HL-60/S4 treated with phorbol 12-myristate 13-acetate at 8.2 ng/mL for 4 days and 3 days (cell line): ENCODE results near the gene ARHGAP9.

Experiments used
- in situ Hi-C: fragments of 300-500 bp; cut with MboI; formaldehyde crosslinking; loops from 2 replicates; pipeline ENCODE4 v1.15.0; 2022; ENCODE audit warnings: low sequenced_read_pairs

The ARHGAP9 gene

DNA sequence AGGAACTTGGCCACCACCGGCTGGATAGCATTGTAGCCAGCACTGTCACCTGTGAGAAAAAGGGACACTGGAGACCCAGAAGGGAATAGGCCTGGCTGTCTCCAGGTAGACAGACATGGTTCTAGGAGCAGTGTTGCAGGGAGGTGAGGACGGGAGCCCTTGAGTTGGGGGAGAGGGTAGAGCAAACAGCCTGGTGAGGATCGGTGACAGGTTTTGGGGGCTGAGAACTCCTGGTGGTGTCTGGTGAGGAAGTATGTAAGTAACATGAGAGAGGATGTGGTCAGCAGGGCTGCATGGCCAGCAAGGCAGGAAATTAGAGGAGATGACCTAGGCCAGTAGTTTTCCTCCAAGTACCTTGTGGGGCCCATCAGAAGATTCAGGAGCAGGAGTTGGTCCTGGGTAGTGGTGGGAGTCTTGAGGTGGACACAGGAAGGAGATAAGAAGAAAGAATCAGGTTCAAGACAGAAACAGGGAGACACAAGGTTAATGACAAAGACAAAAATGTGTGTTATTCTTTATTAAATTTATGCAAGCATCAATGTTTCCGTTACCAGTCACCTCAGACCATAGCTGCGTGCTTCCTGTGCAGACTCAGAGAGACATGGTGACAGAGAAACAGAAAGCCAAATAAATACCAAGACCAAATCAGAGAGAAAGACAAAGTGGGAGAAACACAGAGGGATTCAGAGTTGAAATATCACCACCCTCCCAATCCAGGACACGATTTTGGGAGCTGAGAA, at the start of gene ARHGAP9:
TSS of gene ARHGAP9 (minus strand) at position 491 of the 740 bp plus-strand sequence. CDS start at position 31, 460 bp downstream.
- in situ Hi-C loops = no loop called here

DNA sequence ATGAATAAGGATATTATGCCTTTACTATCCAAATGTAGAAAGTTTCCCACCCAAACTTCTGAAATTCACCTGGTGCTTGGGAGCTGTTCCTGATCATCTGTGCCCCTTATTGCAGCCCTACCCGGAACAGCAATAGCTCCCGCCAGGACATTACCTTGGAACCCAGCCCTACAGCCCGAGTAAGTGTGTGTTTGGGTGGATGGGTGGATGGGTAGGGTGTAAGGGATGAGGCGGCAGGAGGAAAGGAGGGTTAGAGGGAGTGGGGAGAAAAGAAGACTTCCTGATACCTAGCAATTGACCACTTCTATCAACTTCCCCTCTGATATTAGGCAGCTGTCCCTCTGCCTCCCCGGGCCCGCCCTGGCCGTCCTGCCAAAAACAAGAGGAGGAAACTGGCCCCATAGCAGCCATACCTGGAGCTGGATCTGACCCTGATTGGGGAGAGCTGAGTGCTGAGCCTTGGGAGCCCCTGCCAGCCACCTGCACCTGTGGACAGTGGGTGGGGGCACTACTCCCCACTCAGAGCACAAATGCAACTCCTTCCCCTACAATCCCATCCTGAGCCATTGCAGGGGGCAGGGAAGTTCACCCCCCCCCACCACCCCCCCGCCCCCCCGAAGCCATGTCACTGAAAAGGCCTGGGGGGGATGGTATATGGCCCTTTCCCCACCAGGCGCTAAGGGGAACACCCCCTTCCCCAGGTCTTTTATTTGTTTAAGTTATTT, 49.3 kb upstream of the ARHGAP9 start:
- in situ Hi-C loops = no loop called here

DNA sequence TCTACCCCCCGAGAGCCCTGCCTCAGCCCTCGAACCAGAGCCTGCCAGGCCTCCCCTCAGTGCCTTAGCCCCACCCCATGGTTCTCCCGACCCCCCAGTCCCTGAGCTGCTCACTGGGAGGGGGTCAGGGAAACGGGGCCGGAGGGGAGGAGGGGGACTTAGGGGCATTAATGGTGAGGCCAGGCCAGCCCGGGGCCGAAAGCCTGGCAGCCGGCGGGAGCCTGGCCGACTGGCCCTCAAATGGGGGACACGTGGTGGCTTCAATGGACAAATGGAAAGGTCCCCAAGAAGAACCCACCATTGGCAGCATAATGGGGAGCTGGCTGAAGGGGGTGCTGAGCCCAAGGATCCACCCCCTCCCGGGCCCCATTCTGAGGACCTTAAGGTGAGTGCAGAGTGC, 48.5 kb upstream of the ARHGAP9 start:
- in situ Hi-C loops = no loop called here

DNA sequence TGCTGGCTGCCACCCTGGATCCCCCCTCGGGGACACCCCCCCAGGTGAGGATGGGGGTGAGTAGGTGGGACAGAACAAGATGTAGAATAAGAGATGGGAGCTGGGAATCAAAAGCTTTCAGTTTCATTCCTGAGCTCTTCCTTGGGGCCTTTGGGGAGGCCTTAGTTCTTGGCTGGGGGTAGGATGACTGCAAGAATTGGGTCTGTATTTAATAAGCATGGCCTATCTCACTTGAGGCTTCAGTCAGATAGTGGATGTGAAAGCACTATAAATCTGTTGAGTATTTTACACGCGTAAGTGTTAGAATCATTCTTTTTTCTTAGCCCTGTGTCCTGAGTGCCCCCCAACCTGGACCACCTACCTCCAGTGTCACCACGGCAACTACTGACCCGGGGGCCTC, 47.5 kb upstream of the ARHGAP9 start:
- in situ Hi-C loops = no loop called here

DNA sequence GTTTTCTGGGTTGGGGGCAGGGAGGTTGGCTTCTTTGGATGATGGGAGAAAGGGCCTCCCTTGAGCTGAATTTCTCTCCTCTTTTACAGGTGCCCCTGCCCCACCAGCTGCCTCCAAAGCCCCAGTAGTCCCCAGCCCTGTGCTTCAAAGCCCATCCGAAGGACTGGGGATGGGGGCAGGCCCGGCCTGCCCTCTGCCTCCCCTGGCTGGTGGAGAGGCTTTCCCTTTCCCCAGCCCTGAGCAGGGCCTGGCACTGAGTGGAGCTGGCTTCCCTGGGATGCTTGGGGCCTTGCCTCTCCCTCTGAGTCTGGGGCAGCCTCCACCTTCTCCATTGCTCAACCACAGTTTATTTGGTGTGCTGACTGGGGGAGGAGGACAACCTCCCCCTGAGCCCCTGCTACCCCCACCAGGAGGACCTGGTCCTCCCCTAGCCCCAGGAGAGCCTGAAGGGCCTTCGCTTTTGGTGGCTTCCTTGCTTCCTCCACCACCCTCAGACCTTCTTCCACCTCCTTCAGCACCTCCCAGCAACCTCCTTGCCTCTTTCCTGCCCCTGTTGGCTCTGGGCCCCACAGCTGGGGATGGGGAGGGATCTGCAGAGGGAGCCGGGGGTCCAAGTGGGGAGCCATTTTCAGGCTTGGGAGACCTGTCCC, 46.9 kb upstream of the ARHGAP9 start:
- in situ Hi-C loops = no loop called here

DNA sequence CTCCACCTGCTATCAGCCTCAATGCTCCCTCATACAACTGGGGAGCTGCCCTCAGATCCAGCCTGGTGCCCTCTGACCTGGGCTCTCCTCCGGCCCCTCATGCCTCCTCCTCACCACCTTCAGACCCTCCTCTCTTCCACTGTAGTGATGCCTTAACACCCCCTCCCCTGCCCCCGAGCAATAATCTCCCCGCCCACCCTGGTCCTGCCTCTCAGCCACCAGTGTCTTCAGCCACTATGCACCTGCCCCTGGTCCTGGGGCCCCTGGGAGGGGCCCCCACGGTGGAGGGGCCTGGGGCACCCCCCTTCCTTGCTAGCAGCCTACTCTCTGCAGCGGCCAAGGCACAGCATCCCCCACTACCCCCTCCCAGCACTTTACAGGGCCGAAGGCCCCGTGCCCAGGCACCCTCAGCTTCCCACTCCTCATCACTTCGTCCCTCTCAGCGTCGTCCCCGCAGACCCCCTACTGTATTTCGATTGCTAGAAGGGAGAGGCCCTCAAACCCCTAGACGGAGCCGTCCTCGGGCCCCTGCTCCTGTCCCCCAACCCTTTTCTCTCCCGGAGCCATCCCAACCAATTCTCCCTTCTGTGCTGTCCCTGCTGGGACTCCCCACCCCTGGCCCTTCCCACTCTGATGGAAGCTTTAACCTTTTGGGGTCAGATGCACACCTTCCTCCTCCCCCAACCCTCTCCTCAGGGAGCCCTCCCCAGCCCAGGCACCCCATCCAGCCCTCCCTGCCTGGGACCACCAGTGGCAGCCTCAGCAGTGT, 46.1 kb upstream of the ARHGAP9 start:
- in situ Hi-C loops = no loop called here

DNA sequence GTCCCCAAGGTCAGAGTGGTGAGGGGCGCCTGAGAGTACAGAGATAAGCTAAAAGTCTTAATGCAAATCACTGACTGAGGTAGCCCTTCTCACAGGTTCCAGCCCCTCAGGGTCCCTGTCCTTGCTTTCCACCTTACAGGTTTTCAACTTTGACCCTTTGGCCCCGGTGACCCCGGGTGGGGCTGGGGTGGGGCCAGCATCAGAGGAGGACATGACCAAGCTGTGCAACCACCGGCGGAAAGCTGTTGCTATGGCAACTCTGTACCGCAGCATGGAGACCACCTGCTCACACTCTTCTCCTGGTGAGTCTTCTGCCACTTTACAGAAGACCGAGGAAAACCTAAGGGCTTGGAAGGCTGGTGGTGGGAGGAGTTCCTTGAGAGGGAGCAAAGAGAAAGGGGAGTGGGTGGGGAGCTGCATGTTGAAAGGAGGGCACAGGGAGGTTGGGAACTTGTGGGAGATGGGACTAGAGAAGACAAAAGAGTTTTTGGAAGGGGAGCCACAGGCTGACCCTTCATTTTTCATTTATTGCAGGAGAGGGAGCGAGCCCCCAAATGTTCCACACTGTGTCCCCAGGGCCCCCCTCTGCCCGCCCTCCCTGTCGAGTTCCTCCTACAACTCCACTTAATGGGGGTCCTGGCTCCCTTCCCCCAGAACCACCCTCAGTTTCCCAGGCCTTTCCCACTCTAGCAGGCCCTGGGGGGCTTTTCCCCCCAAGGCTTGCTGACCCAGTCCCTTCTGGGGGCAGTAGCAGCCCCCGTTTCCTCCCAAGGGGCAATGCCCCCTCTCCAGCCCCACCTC, 45.3 kb upstream of the ARHGAP9 start:
- in situ Hi-C loops = no loop called here

DNA sequence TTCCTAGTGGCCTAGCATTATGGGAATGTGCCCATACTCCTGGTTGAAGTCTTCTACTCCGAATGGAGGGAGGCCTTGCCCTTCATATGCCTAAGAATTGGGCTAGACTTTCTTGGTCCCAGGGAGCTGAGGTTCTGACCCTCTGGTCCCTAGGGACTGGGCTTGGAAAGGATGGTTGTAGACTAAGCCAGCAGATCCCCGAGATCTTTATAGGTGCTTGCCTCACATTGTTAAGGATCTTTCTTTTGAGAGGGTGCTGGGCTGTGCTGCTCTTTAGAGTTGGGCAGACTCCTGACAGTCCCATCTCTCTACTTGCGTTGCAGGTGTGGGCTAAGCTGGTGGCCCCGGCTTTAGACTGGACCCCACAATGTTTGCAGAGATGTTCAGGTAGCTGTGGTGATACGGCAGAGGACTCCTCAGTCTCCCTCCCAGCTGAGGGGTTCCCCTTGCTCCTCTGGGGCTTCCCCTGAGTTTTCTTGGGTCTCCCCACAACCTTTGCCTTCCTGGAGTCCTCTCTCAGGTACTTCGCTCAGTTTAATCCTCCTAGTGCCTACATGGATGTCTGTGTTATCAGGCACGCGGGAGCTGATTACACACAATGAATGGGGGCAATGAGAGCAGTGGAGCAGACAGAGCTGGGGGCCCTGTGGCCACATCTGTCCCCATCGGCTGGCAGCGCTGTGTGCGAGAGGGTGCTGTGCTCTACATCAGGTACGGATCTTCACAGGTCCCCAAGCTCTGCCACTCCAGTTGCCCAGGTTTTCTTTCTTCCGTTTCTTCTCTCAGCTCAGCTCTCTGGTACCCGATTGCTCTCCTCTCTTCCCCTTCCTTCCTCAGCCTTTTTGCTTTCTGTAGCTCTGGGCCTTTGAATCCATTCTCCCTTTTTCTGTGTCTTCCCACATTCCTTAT, 44.3 kb upstream of the ARHGAP9 start:
- in situ Hi-C loops = no loop called here

DNA sequence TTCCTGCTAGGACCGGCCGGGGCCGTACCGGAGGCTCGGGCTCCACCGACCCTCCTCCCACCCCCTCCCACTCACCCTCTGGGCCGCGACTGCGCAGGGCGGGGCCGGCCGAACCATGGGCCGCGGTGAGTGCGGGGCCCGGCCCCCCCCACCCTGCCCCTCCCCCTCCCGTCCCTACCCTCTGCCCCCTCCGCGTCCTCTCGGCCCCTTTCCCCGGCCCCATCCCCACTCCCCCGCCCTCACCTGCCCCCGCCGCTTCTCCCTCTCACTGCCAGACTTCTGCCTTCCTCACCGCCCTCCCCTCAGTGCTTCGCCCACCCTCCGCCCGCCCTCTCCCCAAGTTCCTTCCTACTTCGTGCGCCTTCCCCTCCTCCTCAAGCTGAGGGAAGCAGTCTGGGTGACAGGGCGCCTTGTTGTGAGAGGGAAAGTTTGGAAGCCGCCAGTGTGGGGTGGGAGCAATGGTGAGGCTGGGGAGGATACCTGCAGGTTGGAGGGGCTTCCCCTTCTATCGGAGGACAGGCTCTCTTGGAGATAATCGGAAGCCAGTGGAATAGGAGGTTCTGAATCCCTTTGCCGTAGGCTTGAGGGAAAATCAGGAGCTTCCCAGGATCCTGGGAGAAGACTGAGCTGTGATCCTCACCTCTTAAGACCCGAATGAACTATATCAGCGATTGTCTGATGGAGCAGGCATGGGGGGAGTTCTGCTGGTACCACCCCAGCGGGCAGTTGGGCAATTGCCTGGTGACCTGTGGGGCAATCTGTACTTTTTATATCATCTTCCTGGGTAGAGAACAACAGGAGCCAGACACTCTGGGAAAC, 43.4 kb upstream of the ARHGAP9 start:
- in situ Hi-C loops = no loop called here

DNA sequence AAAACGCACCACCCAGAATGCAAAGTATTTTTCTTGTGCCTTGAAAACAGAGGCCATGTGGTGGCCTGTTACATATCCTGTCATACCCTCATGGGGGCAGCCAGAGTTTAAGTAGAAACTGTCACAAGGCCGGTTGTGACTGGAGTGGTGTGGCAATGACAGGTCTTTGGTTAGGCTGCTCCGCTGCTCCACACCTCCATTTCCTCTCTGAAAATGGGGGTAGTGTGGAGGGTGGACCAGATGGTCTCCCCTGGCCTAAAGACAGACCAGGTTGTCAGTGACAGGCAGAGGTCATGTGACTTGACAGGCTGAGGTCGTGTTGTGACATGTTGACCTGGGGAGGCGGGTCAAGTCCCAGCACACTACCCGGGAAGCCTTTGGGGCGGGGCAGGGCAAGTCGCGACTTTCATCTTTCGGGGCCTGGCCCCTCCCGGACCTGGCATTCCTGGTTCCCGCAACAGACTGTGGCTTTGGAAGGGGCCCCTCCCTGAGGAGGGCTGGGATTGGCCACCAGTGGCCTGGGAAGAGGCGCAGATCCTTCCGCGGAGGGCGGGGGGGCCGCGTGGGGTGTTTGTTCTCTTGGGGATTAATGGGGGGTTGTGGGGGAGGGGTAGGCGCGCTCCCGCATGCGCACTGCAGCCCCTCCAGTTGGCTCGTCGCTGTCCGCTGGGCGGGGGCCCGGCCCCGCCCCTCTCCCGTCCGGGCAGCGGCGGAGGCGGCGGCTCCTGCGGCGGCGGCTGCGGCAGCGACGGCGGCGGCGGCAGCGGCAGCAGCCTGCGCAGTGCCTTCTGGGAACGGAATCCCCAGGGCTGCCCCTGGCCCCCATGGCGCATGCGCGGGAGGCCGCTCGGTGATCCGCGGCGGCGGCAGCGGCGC, 42.6 kb upstream of the ARHGAP9 start, which contains the start of gene MBD6:
TSS of gene MBD6 (plus strand) at position 814 of the 876 bp plus-strand sequence. CDS start 1,480 bp downstream, outside the sequence.
- in situ Hi-C loops = no loop called here

DNA sequence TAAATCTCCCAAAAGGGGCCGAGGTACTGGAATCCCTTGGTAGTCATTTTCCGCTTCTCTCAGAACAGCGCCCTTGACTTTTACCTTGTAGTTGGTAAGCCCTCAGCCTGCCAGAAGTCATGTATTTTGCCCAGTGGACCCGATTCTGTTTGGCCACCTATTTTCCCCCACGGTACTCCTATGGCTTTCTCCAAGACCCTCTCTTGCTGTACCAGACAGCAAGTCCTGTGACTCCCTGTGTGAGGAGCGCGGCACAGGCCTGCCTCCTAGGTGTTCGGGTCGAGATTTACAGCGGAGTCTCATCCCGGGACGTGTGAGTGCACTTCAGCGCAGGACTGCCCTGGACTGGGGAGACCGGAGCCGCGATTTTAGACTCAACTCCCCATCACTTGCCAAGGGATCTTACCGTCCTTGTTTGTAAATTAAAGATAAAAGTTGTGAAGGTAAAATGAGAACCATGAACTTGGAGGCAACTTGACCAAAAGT, 41.9 kb upstream of the ARHGAP9 start:
- in situ Hi-C loops = no loop called here

DNA sequence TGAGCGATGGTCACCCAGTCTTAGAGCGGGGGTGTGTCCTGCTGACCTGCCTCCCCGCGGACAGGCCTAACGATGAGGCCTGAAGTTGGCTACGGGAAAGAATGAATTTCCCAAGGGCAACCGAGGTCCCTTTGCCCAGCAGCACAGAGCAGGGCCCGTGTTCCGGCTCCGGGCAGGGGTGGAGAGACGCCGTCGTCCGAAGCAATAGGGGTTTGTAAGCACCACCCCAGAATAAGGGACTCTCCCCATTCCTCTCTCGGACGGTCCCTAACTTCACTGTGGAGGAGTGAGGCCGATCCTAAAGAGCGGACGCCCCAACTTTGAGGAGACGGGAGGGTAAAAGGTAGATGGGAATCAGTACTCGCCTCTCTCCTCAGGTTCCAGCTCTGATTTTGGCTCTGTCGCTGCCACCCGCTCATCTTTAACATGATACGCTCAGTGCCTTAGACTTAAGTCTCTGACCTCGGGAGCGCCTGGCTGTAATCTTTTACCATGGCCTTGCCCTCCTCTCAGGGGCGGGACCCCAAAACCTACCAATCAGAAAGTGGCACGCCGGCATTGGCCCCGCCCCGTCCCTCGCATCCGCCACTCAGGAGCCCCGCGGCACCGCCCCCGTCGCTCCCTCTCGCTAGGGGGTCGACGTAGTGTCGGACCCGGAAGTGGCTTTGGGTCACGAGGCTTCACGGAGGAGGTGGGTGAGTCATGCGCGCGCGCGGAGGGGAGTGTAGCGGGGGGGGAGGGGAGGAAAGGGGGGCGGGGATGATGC, 40.6 kb upstream of the ARHGAP9 start, which contains the start of gene DDIT3:
TSS of gene DDIT3 (minus strand) at position 462 of the 766 bp plus-strand sequence. CDS start 3,108 bp downstream, outside the sequence.
- in situ Hi-C loops = no loop called here

DNA sequence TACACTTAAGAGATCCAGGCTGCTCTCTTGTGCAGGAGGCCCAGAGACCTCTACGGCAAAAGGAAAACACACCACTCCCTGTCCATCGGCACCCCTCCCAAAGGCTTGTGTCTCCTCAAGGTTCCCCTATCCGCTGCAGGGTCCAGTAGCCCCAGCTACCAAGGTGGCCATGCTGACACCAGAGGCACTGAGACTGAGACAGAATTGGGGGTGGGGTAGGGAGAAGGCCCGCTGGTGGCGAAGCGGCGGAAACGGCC, 40.1 kb upstream of the ARHGAP9 start:
- in situ Hi-C loops = no loop called here

DNA sequence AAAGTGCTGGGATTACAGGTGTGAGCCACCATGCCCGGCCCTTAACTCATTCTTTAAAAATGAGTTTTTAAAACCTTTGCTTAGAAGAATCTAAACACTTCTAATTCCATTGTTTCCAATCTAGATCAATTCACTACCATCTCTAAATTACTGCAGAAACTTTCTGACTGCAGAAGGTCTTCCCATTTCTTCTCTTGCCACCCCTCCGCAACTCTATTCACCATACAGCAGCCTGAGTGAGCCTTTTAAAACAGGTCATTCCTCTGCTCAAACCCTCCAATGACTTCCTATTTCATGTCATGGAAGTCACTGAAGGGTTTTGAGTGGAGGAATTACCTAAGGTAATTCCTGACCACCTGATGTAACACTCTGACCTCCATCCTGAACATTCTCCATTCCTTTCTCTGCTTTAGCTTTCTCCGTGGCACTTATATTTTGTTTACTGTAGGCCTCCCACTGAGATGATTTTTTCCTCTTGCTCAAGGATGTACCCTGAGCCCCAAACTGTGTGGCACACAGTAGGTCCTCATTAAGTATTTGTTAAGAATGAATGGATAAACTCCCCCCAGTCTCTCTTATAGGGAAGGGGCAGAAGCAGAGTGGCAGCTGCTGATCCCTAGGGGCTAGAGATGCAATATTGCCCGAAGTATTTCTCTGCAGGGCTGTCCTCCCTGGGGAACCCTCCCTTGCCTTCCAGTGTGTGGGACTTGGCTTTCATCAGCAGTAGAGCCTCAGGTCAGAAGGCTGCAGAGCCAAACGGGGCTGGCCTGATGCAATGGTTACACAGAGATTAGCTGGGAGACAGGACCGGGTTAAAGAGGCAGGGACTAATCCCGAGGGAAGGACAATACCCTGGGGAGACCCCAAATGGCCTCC, 39.5 kb upstream of the ARHGAP9 start:
- in situ Hi-C loops = no loop called here

DNA sequence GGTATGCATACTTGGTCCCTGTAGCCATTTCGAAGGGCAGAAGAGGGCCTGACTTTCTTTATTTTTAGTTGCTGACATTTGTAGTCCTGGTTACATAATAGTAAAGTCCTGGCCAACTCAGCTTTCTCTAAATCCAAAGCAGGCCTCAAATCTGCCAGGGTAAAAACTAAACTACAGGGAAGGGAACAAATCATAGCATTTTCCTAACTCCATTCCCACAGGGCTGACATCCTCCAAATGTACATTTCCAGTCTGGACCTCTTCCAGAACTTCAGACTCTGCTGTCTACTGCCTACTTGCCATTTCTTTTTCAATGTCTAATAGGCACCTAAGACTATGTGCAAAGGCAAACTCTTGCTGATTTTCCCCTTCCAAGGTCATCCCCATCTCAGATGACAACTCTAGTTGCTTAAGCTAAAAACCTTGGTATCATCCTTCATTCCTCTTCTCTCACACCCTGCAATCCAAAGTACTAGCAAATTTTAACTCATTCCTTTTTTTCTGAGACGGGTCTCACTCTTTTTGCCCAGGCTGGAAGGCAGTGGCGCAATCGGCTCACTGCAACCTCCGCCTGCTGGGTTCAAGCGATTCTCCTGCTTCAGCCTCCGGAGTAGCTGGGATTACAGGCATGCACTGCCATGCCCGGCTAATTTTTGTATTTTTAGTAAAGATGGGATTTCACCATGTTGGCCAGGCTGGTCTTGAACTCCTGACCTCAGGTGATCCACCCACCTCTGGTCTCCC, 38.7 kb upstream of the ARHGAP9 start:
- in situ Hi-C loops = no loop called here
